RWPE1 (cell line): ENCODE measurements around the gene PRDX4.
A peak's percentile ranks its signal among the peaks of the same experiment; 100 is the strongest.
"Not testable (repeated sequence)": the region's sequence is repeated elsewhere in the genome, so short reads cannot be mapped to it uniquely, and the experiment has no call there.

ENCODE experiments used
- CTCF ChIA-PET: fragments of 350-600 bp; sonication (Branson Sonifier 250); formaldehyde crosslinking; extraction: SDS; loops from one replicate; lab custom pipeline; 2021; lab: Yijun Ruan, JAX
- POLR2A ChIA-PET: fragments of 400-600 bp; formaldehyde crosslinking; extraction: SDS; loops from one replicate; lab custom pipeline; 2020; ENCODE audit warnings: antibody characterized with exemption; ENCODE audit not compliant: low non-redundant PET; lab: Yijun Ruan, JAX
- DNase-seq: peaks from one replicate; pipeline ENCODE4 v3.0.0; 2012; ENCODE audit warnings: low spot score
- H3K27ac ChIP-seq: fragments of 450-650 bp; 2 replicates; pipeline ENCODE4 v1.5.1; 2017
- TF ChIP-seq, protein P1 (sequence below): fragments of 450-650 bp; conservative IDR thresholded peaks from 2 replicates; pipeline ENCODE4 v1.5.1; 2017; ENCODE audit warnings: low read depth, mild to moderate bottlenecking

PRDX4 gene

DNA sequence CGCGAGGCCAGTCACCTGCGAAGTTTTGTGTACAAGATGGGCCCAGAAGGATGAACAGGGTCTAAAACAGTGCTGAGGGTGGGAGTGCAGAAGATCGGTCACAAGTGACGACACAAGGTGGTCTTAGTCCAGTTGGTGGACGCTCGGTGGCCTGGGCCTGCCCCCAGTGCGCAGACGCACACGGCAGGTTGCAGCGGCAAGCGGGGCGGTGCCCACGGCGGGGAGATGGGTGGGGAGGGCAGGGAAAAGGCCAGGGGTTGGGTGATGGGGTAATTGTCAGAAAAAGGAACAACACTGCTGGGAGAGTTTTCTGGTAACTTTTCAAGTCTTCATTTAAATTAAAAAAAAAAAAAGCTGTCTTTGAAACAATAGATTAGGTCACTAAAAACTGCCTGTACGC lies 1.0 kb upstream of the PRDX4 start:
- ChIA-PET POLR2A (no interaction called here), CTCF (no interaction called here)
- TF ChIP-seq, protein P1, sequence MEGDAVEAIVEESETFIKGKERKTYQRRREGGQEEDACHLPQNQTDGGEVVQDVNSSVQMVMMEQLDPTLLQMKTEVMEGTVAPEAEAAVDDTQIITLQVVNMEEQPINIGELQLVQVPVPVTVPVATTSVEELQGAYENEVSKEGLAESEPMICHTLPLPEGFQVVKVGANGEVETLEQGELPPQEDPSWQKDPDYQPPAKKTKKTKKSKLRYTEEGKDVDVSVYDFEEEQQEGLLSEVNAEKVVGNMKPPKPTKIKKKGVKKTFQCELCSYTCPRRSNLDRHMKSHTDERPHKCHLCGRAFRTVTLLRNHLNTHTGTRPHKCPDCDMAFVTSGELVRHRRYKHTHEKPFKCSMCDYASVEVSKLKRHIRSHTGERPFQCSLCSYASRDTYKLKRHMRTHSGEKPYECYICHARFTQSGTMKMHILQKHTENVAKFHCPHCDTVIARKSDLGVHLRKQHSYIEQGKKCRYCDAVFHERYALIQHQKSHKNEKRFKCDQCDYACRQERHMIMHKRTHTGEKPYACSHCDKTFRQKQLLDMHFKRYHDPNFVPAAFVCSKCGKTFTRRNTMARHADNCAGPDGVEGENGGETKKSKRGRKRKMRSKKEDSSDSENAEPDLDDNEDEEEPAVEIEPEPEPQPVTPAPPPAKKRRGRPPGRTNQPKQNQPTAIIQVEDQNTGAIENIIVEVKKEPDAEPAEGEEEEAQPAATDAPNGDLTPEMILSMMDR, result no peak
- no peak for DNase-seq
- no peak overlapping the region for H3K27ac ChIP-seq

DNA sequence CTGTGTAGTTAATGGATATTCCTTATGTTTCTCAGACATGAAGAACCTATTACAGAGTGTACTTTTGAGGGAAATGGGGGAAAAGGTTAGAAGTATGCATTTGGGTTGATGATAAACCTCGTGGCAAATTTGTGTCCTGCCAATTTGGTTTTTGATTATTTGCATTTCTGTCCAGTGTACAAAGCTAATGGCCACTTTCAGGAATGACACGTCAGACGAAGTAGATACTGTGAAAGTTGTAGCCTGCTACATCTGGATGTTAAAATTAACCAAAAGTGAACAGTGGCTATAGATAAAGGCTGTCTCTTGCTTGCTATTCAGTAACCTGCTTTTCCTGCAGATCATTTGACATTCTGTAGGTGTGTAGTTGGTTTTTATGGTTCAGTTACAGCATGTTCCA lies 1.0 kb downstream of the PRDX4 start:
- H3K27ac ChIP-seq, result no peak overlapping the region
- ChIA-PET CTCF (no interaction called here), POLR2A (no interaction called here)
- TF ChIP-seq, protein P1, result no peak
- no peak for DNase-seq

DNA sequence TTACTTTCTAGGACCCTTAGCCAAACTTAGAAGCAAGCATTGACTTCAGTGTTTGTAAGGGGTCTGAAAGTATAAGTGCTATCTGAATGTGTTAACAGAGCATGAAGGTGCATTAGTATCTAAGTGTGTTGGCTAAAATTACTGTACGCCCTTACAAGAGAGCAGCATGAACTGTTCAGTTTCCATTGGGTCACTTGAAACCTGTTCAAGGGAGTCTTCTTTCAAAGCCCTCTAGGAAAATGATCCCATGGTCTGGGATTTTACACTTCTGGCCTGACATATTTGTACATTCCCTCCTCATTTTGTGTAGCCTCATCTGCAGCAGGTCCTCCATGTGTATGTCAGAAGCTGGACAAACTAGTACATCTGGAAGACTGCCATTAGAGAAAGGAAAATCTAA lies 3.2 kb downstream of the PRDX4 start:
- POLR2A ChIA-PET, result no interaction called here
- TF ChIP-seq, protein P1, result no peak
- DNase-seq, result no peak
- CTCF ChIA-PET, result no interaction called here
- no peak overlapping the region for H3K27ac ChIP-seq

DNA sequence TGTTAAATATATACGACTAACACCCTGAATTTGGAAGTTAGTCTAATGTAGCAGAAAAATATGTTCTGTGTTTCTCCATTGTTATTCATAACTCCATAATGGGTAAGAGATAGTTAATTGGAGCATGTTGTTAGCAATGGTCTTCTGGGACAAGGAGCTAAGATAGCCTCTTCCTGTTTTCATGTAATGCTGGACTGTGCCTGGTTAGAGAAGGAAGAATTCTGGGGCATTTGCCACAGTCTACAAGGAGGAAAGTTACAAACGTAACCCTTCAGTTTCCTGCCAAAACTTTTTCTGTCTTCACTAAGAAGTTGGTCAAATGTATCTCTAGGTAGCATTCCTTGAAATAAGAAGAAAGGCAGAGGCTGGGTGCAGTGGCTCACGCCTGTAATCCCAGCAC lies 5.8 kb downstream of the PRDX4 start:
- POLR2A ChIA-PET, result no interaction called here
- no peak overlapping the region for H3K27ac ChIP-seq
- TF ChIP-seq, protein P1, result no peak
- no peak for DNase-seq
- CTCF ChIA-PET, result no interaction called here

DNA sequence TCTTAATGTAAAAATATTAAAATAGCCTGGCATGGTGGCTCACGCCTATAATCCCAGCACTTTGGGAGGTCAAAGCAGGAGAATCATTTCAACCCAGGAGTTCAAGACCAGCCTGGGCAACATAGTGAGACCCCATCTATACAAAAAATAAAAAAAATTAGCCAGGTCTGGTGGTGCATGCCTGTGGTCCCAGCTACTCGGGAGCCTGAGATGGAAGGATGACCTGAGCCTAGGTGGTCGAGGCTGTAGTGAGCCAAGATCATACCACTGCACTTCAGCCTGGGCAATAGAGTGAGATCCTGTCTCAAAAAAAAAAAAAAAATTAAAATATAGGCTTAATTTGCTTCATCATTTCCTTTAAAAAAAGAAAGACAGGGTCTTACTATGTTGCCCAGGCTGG lies 9.2 kb downstream of the PRDX4 start:
- DNase-seq, H3K27ac ChIP-seq, POLR2A ChIA-PET, CTCF ChIA-PET: not testable (repeated sequence)

DNA sequence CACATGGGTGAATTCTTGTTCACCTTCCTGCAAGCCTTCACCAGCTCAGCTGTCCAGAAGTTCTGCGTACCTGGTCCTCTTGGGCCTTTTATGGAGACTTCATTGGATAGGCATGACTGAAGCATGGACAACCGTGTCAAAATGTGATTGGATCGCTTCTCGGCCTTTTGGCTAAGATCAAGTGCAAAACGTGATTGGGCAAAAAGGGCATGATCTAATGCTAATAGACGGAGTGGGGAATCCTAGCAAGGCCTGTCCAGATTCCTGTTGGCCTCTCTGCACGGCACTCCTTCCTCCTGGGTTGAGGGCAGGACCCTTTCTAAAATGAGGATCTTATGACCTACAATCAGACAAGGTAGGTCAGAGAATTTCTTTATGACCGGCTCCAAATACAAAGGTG lies 24.9 kb downstream of the PRDX4 start:
- TF ChIP-seq, protein P1, result no peak
- no peak overlapping the region for H3K27ac ChIP-seq
- ChIA-PET POLR2A (no interaction called here), CTCF (interaction anchor here (1.1 kb wide), 1 partner anchor 210 kb away, joined by 5 read pairs; no protein-coding TSS in a partner anchor)
- DNase-seq, result no peak

DNA sequence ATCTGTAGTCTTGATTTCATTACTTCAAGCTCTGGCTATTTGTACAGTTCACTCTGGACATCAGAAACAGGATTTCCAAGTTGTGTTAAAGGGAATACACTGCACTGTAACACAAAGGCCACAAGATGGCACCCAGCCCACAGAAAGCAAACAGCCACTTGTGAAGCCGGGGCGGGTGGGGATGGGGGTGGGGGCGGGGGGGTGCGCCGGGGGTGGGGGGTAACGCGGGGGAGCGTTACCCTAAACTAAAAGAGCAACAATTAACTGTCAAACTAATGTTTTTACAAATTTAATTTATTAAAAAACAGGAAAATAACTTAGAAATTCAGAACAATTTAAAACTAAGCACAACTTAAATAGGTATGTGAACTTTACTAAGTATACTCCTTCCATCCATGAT lies 27.3 kb downstream of the PRDX4 start:
- ChIA-PET CTCF (interaction anchor here (0.6 to 1.1 kb wide), 3 partner anchors 16 to 207 kb away, joined by 3 to 5 read pairs (median 4); no protein-coding TSS in a partner anchor), POLR2A (no interaction called here)
- TF ChIP-seq, protein P1, result peak; percentile 46
- peak; percentile 44 for DNase-seq
- no peak overlapping the region for H3K27ac ChIP-seq
